Measurements from ENCODE around the gene C20orf204.

DNA sequence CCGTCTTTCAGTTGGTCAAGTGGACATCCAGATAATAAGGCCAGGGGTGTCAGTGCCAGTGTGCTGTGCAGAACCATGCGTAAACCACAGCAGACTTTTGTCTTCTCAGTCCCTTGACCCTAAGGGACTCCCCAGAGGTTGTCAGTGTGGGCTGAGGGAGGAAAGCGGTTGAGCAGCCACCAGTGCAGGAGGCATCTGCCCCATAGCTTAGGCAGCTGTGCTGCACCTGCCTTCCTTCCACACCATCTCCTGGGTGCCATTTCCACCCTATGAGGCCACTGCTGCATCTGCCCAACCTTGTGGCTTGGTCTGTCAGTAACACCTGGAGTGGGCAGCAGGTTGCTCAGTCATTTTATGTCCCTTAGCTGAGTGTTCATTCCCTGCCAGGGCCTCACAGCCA is 29.1 kb upstream of the C20orf204 start:
- TF ChIP-seq, protein P1, sequence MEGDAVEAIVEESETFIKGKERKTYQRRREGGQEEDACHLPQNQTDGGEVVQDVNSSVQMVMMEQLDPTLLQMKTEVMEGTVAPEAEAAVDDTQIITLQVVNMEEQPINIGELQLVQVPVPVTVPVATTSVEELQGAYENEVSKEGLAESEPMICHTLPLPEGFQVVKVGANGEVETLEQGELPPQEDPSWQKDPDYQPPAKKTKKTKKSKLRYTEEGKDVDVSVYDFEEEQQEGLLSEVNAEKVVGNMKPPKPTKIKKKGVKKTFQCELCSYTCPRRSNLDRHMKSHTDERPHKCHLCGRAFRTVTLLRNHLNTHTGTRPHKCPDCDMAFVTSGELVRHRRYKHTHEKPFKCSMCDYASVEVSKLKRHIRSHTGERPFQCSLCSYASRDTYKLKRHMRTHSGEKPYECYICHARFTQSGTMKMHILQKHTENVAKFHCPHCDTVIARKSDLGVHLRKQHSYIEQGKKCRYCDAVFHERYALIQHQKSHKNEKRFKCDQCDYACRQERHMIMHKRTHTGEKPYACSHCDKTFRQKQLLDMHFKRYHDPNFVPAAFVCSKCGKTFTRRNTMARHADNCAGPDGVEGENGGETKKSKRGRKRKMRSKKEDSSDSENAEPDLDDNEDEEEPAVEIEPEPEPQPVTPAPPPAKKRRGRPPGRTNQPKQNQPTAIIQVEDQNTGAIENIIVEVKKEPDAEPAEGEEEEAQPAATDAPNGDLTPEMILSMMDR (IDR thresholded peaks at IDR 0.05) = no peak
- TF ChIP-seq POLR2A (IDR thresholded peaks at IDR 0.05) (no peak), POLR2AphosphoS5 (IDR thresholded peaks at IDR 0.05) (no peak)

All from breast epithelium (tissue), 3 donors.